GM12878 (cell line): Measurements from ENCODE around the gene HIRA. TPM values are rescaled to one million over a fixed set of nuclear protein-coding genes. Genes with fewer than 3 reads are reported as not detected.

ENCODE experiments used
- ATAC-seq: fragments of 200-7000 bp; cut with Tn5 transposase; 3 replicates; pipeline ENCODE4 v1.9.1; 2020; ENCODE audit warnings: mild to moderate bottlenecking, moderate library complexity
- BruUV-seq: library from RNA; stranded (reverse); fragments of 400-500 nt; replicated peaks from 2 replicates; lab custom pipeline; 2021; lab: Mats Ljungman, UMichigan
- CTCF ChIA-PET: fragments of 300-600 bp; sonication (Branson Sonifier 250); formaldehyde crosslinking; extraction: SDS; loops from one replicate; lab custom pipeline; 2021; ENCODE audit warnings: inconsistent platforms; lab: Yijun Ruan, JAX
- POLR2A ChIA-PET: fragments of 350-600 bp; formaldehyde crosslinking; extraction: SDS; loops from one replicate; lab custom pipeline; 2021; ENCODE audit warnings: inconsistent platforms; lab: Charles Lee
- RAD21 ChIA-PET: fragments of 300-600 bp; sonication (Branson Sonifier 250); formaldehyde crosslinking; loops from one replicate; lab custom pipeline; 2023; ENCODE audit warnings: antibody characterized with exemption; ENCODE audit not compliant: unreplicated experiment; lab: Charles Lee
- SMC1A ChIA-PET: fragments of 300-600 bp; sonication (Branson Sonifier 250); formaldehyde crosslinking; loops from one replicate; lab custom pipeline; 2023; ENCODE audit not compliant: unreplicated experiment, uncharacterized antibody; lab: Charles Lee
- DNase-seq: peaks from one replicate; pipeline ENCODE4 v3.0.0-alpha.2; 2011; ENCODE audit warnings: low read depth, low spot score
- FAIRE-seq: peaks from 3 replicates; lab custom pipeline; 2011; peaks lifted over from hg19 to GRCh38; lab: Jason Lieb, UNC
- H2AFZ ChIP-seq: 2 replicates; pipeline ENCODE4 v1.6.0; 2011; ENCODE audit warnings: low read depth, low read length, control low read depth; ENCODE audit not compliant: control insufficient read depth
- H3K27ac ChIP-seq: 2 replicates; pipeline ENCODE4 v1.5.1; 2011; ENCODE audit warnings: control low read depth; ENCODE audit not compliant: control insufficient read depth, insufficient read depth
- H3K27me3 ChIP-seq, 2 experiments: replicated peaks in 1 of 2; 2 replicates each; pipeline versions ENCODE4 v1.6.0 to v1.6.1; 2011; ENCODE audit warnings: low read length in 1 of 2; ENCODE audit not compliant: control insufficient read depth in 2 of 2, insufficient read depth in 2 of 2
- H3K36me3 ChIP-seq, 2 experiments: 2 replicates each; pipeline ENCODE4 v1.5.1; 2011; ENCODE audit warnings: low read length in 1 of 2; ENCODE audit not compliant: control insufficient read depth in 2 of 2, insufficient read depth in 2 of 2
- H3K4me1 ChIP-seq: 2 replicates; pipeline ENCODE4 v1.6.1; 2011; ENCODE audit warnings: mild to moderate bottlenecking, low read length, moderate library complexity, mixed read lengths; ENCODE audit not compliant: control insufficient read depth, insufficient read depth
- H3K4me2 ChIP-seq: 2 replicates; pipeline ENCODE4 v1.6.0; 2011; ENCODE audit warnings: control low read depth; ENCODE audit not compliant: control insufficient read depth, insufficient read depth
- H3K4me3 ChIP-seq: fragments of 200-600 bp; sonication (generic); 2 replicates; pipeline ENCODE4 v1.5.1; 2016
- H3K79me2 ChIP-seq: 2 replicates; pipeline ENCODE4 v1.6.0; 2011; ENCODE audit warnings: low read length; ENCODE audit not compliant: control insufficient read depth, insufficient read depth
- H3K9ac ChIP-seq: 2 replicates; pipeline ENCODE4 v1.8.0; 2011; ENCODE audit warnings: low read length, control low read depth, mixed read lengths; ENCODE audit not compliant: control insufficient read depth, insufficient read depth
- H3K9me3 ChIP-seq: replicated peaks from 3 replicates; pipeline ENCODE4 v1.5.1; 2011; ENCODE audit warnings: mild to moderate bottlenecking, low read length; ENCODE audit not compliant: control insufficient read depth, insufficient read depth
- H4K20me1 ChIP-seq: 2 replicates; pipeline ENCODE4 v1.6.0; 2011; ENCODE audit not compliant: control insufficient read depth, insufficient read depth
- ATF7 ChIP-seq: fragments of 450-650 bp; IDR thresholded peaks from 2 replicates; pipeline ENCODE4 v1.6.1; 2016; ENCODE audit warnings: low read depth, mild to moderate bottlenecking
- BCL3 ChIP-seq: IDR thresholded peaks from 2 replicates; pipeline ENCODE4 v1.6.1; 2011; ENCODE audit warnings: borderline replicate concordance, low read depth, mild to moderate bottlenecking, moderate library complexity, low read length; ENCODE audit not compliant: insufficient read depth, poor library complexity, severe bottlenecking
- ETV6 ChIP-seq, 2 experiments: fragments of 450-650 bp in 1 of 2; IDR thresholded peaks in 1 of 2; conservative IDR thresholded peaks in 1 of 2; 2 replicates each; pipeline ENCODE4 v1.6.1; 2014; ENCODE audit warnings: antibody characterized with exemption in 1 of 2, borderline replicate concordance in 1 of 2, low read depth in 1 of 2, mild to moderate bottlenecking in 1 of 2, moderate library complexity in 1 of 2
- FOXM1 ChIP-seq: IDR thresholded peaks from 2 replicates; pipeline ENCODE4 v1.6.1; 2012; ENCODE audit warnings: low read depth, mild to moderate bottlenecking, inconsistent platforms, low read length, moderate library complexity
- RUNX3 ChIP-seq: IDR thresholded peaks from 2 replicates; pipeline ENCODE4 v1.6.1; 2012; ENCODE audit warnings: low read length, inconsistent platforms
- SPI1 ChIP-seq: IDR thresholded peaks from 2 replicates; pipeline ENCODE4 v1.6.1; 2011; ENCODE audit warnings: low read depth, mild to moderate bottlenecking, low read length, moderate library complexity, borderline replicate concordance; ENCODE audit not compliant: insufficient read depth
- ZBTB11 ChIP-seq: fragments of 450-650 bp; formaldehyde crosslinking; IDR thresholded peaks from 2 replicates; pipeline ENCODE4 v1.5.0; 2022; ENCODE audit warnings: mild to moderate bottlenecking, missing genetic modification characterization
- WGBS: methylation state at CpG from one replicate; pipeline ENCODE4 v1.1.6; 2016; ENCODE audit warnings: low lambda C conversion rate; ENCODE audit not compliant: insufficient replicate concordance, insufficient coverage; ENCODE audit errors: missing lambda C conversion rate; 5-methylcytosine and 5-hydroxymethylcytosine counted together
- in situ Hi-C: fragments of 300-500 bp; cut with MboI; formaldehyde crosslinking; loops from 9 replicates; pipeline ENCODE4 v1.14.3; 2018; ENCODE audit warnings: mixed read lengths
- intact Hi-C: fragments of 100-400 bp; cut with micrococcal nuclease; formaldehyde crosslinking; loops from one replicate; pipeline ENCODE4 v1.14.2; 2022; ENCODE audit not compliant: unreplicated experiment
- polyA plus RNA-seq, 11 experiments: library from polyadenylated mRNA; depleted of rRNA in 4 of 11; unstranded in 6 of 11; stranded (reverse) in 5 of 11; fragments of >200 nt; fragmentation: Nextera tagmentation in 4 of 11; fragmentation: Illumina TruSeq in 1 of 11; extraction: Ambion mirVana in 4 of 11; extraction: Trizol in 1 of 11; gene quantifications; 1 replicate in 1 of 11; 2 replicates in 10 of 11; pipeline versions ENCODE4 v1.2.1 to v1.2.3, GENCODE V29; 2011 to 2016; ENCODE audit warnings: inconsistent platforms in 2 of 11, missing spikeins in 2 of 11, low read depth in 1 of 11
- total RNA-seq, 4 experiments: library from RNA; depleted of rRNA in 3 of 4; stranded (reverse); fragments of >200 nt in 3 of 4; fragmentation: Illumina TruSeq in 1 of 4; extraction: Trizol in 1 of 4; gene quantifications; 2 replicates each; pipeline versions ENCODE4 v1.2.1 to v1.2.3, GENCODE V29; 2013 to 2021

Gene HIRA
- total and polyA plus RNA-seq, 10 of the 15 experiments (the other 5 are each of a cell fraction or from before 2014, with no cell fraction given): 0.34 to 32.7 (median 14.5) TPM

- H3K79me2 ChIP-seq: no peaks in the 10 kb centered on the region
- intact Hi-C loops: no loop called here
- no peaks in the 10 kb centered on the region for H3K27me3 ChIP-seq
- H3K9me3 ChIP-seq: no peaks in the 10 kb centered on the region; the same call in 2 of the 3 replicates
- RAD21 ChIA-PET: no interaction called here
- POLR2A ChIA-PET: no interaction called here
- no peak overlapping the region for H3K27ac ChIP-seq
- CTCF ChIA-PET: no interaction called here
- SMC1A ChIA-PET: no interaction called here
- ATAC-seq: no peak
- H3K36me3 ChIP-seq: peaks cover 12 to 14% of the 10 kb centered on the region in 2 experiments
- H4K20me1 ChIP-seq: no peaks in the 10 kb centered on the region
- no TSS peak for BruUV-seq
- no peak for DNase-seq
- H2AFZ ChIP-seq: no peak overlapping the region
- no peak for FAIRE-seq
- TF ChIP-seq RUNX3 (no peak), ETV6 (conservative IDR thresholded peaks at IDR 0.05 in 1 of 2, IDR thresholded peaks at IDR 0.05 in 1 of 2; ENCODE audit: borderline replicate concordance in 1 of 2, low read depth in 1 of 2) (no peak), ATF7 (no peak), ZBTB11 (CRISPR knock-in tag) (no peak), SPI1 (no peak), FOXM1 (no peak), BCL3 (no peak)
- no peak overlapping the region for H3K4me2 ChIP-seq
- no peak overlapping the region for H3K9ac ChIP-seq
- no peak overlapping the region for H3K4me3 ChIP-seq
- in situ Hi-C loops: no loop called here
- H3K4me1 ChIP-seq: no peaks in the 10 kb centered on the region
- WGBS: 97% methylated on average over 3 of the region's 3 CpGs
Observed at GRCh38 chr22:19329454-19329853, 102.1 kb downstream of the HIRA start.
